A549 (cell line): ENCODE data around the gene MFSD8. TPM values are rescaled to one million over a fixed set of nuclear protein-coding genes. Genes with fewer than 3 reads are reported as not detected.

Experiments
- ATAC-seq, 2 experiments: fragments of 200-7000 bp in 1 of 2; fragments of >200 bp in 1 of 2; cut with Nextera tagmentation in 1 of 2; cut with Tn5 transposase in 1 of 2; 3 replicates each; pipeline versions ENCODE4 v1.8.0 to v1.9.1; 2018 to 2020; ENCODE audit warnings: mild to moderate bottlenecking in 1 of 2, moderate library complexity in 1 of 2
- CTCF ChIA-PET: fragments of 300-600 bp; sonication (Branson Sonifier 250); formaldehyde crosslinking; extraction: SDS; loops from one replicate; lab custom pipeline; 2021; ENCODE audit warnings: antibody characterized with exemption, inconsistent platforms; lab: Yijun Ruan, JAX
- POLR2A ChIA-PET: fragments of 350-600 bp; formaldehyde crosslinking; extraction: SDS; loops from one replicate; lab custom pipeline; 2021; ENCODE audit warnings: antibody characterized with exemption, inconsistent platforms; lab: Yijun Ruan, JAX
- DNase-seq, 2 experiments: peaks; one replicate each; pipeline versions ENCODE4 v3.0.0 to v3.0.0-alpha.2; 2011 to 2016; ENCODE audit warnings: low read depth in 1 of 2, low spot score in 1 of 2
- FAIRE-seq: peaks from 2 replicates; lab custom pipeline; 2011; peaks lifted over from hg19 to GRCh38; lab: Jason Lieb, UNC
- H3K27ac ChIP-seq, 2 experiments: fragments of >200 bp; sonication (Bioruptor Twin); formaldehyde crosslinking; 3 replicates each; pipeline ENCODE4 v1.5.1; 2016 to 2017
- H3K4me1 ChIP-seq: fragments of >200 bp; sonication (Bioruptor Twin); formaldehyde crosslinking; 3 replicates; pipeline ENCODE4 v1.6.1; 2016
- H3K4me2 ChIP-seq: fragments of >200 bp; sonication (Bioruptor Twin); formaldehyde crosslinking; 3 replicates; pipeline ENCODE4 v1.6.1; 2016
- H3K4me3 ChIP-seq: fragments of >200 bp; sonication (Bioruptor Twin); formaldehyde crosslinking; 3 replicates; pipeline ENCODE4 v1.5.1; 2016
- H3K9me3 ChIP-seq: fragments of >200 bp; sonication (Bioruptor Twin); formaldehyde crosslinking; 3 replicates; pipeline ENCODE4 v1.6.1; 2016
- ATOH8 ChIP-seq: fragments of 250-450 bp; sonication (Bioruptor Pico); IDR thresholded peaks from 2 replicates; pipeline ENCODE4 v1.5.0; 2020; ENCODE audit warnings: low read depth, mild to moderate bottlenecking, moderate library complexity
- BCL3 ChIP-seq: fragments of >200 bp; sonication (Bioruptor Twin); formaldehyde crosslinking; IDR thresholded peaks from 3 replicates; pipeline ENCODE4 v1.6.1; 2016
- CBX2 ChIP-seq: fragments of 200-600 bp; sonication (generic); IDR thresholded peaks from 2 replicates; pipeline ENCODE4 v1.6.1; 2016; ENCODE audit warnings: low read depth, mild to moderate bottlenecking, borderline replicate concordance
- CEBPB ChIP-seq, 2 experiments: fragments of >200 bp in 1 of 2; sonication (Bioruptor Twin) in 1 of 2; formaldehyde crosslinking in 1 of 2; IDR thresholded peaks; 2 replicates each; pipeline ENCODE4 v1.6.1; 2012 to 2016
- CHD2 ChIP-seq: fragments of 150-350 bp; IDR thresholded peaks from 2 replicates; pipeline ENCODE4 v1.6.1; 2014; ENCODE audit warnings: low read length; ENCODE audit not compliant: partially characterized antibody
- E2F6 ChIP-seq: IDR thresholded peaks from 2 replicates; pipeline ENCODE4 v1.6.1; 2012; ENCODE audit warnings: low read depth, borderline replicate concordance
- EP300 ChIP-seq, 2 experiments: fragments of >200 bp; sonication (Bioruptor Twin); formaldehyde crosslinking; IDR thresholded peaks; 2 replicates in 1 of 2; 3 replicates in 1 of 2; pipeline ENCODE4 v1.6.1; 2016 to 2017
- ESRRA ChIP-seq: fragments of 150-350 bp; IDR thresholded peaks from 2 replicates; pipeline ENCODE4 v1.6.1; 2014; ENCODE audit warnings: mild to moderate bottlenecking, low read length, borderline replicate concordance
- FOSL2 ChIP-seq, 2 experiments: fragments of 450-650 bp in 1 of 2; fragments of >200 bp in 1 of 2; sonication (Bioruptor Twin) in 1 of 2; formaldehyde crosslinking; IDR thresholded peaks; 2 replicates each; pipeline versions ENCODE4 v1.5.0 to v1.6.1; 2016 to 2020; ENCODE audit warnings: mild to moderate bottlenecking in 1 of 2, moderate library complexity in 1 of 2
- GATA3 ChIP-seq: IDR thresholded peaks from 2 replicates; pipeline ENCODE4 v1.6.1; 2012; ENCODE audit warnings: borderline replicate concordance
- HDAC2 ChIP-seq: fragments of 200-600 bp; sonication (generic); IDR thresholded peaks from 2 replicates; pipeline ENCODE4 v1.6.1; 2016
- HES2 ChIP-seq: fragments of >200 bp; sonication (Bioruptor Twin); formaldehyde crosslinking; IDR thresholded peaks from 2 replicates; pipeline ENCODE4 v1.6.1; 2016
- HOXA7 ChIP-seq: fragments of 250-450 bp; sonication (Bioruptor Pico); IDR thresholded peaks from 2 replicates; pipeline ENCODE4 v1.5.0; 2020; ENCODE audit warnings: mild to moderate bottlenecking, moderate library complexity
- JUNB ChIP-seq: fragments of >200 bp; sonication (Bioruptor Twin); formaldehyde crosslinking; IDR thresholded peaks from 2 replicates; pipeline ENCODE4 v1.6.1; 2016
- KDM1A ChIP-seq: fragments of 200-600 bp; sonication (generic); IDR thresholded peaks from 2 replicates; pipeline ENCODE4 v1.6.1; 2016; ENCODE audit warnings: low read depth, mild to moderate bottlenecking
- MAFK ChIP-seq: fragments of 450-650 bp; IDR thresholded peaks from 2 replicates; pipeline ENCODE4 v1.6.1; 2014; ENCODE audit not compliant: partially characterized antibody
- NFE2L2 ChIP-seq: fragments of 150-350 bp; conservative IDR thresholded peaks from 2 replicates; pipeline ENCODE4 v1.6.1; 2014; ENCODE audit warnings: low read length
- NR3C1 ChIP-seq: fragments of >200 bp; sonication (Bioruptor Twin); formaldehyde crosslinking; IDR thresholded peaks from 3 replicates; pipeline ENCODE4 v1.6.1; 2017
- POLR2A ChIP-seq: IDR thresholded peaks from 2 replicates; pipeline ENCODE4 v1.6.1; 2012; ENCODE audit warnings: mild to moderate bottlenecking, low read length
- POLR2AphosphoS2 ChIP-seq: conservative IDR thresholded peaks from 2 replicates; pipeline ENCODE4 v1.6.1; 2012; ENCODE audit warnings: low read length, improper control_type of control experiment, inconsistent platforms
- RAD21 ChIP-seq, 2 experiments: fragments of >200 bp in 1 of 2; sonication (Bioruptor Twin) in 1 of 2; formaldehyde crosslinking in 1 of 2; IDR thresholded peaks in 1 of 2; conservative IDR thresholded peaks in 1 of 2; 2 replicates in 1 of 2; 3 replicates in 1 of 2; pipeline ENCODE4 v1.6.1; 2012 to 2018; ENCODE audit warnings: inconsistent platforms in 1 of 2
- RARB ChIP-seq: fragments of 250-450 bp; sonication (Bioruptor Pico); IDR thresholded peaks from 2 replicates; pipeline ENCODE4 v1.8.0; 2021; ENCODE audit warnings: mild to moderate bottlenecking, moderate library complexity
- RCOR1 ChIP-seq: fragments of 150-350 bp; IDR thresholded peaks from 2 replicates; pipeline ENCODE4 v1.6.1; 2014; ENCODE audit warnings: antibody characterized with exemption, low read length, low read depth
- TP53 ChIP-seq: fragments of 250-450 bp; sonication (Bioruptor Pico); IDR thresholded peaks from 2 replicates; pipeline ENCODE4 v1.5.0; 2021; ENCODE audit warnings: mild to moderate bottlenecking, moderate library complexity
- USF2 ChIP-seq: fragments of 450-650 bp; IDR thresholded peaks from 2 replicates; pipeline ENCODE4 v1.6.1; 2014; ENCODE audit warnings: antibody characterized with exemption
- ZC3H11A ChIP-seq: fragments of 450-650 bp; IDR thresholded peaks from 2 replicates; pipeline ENCODE4 v1.6.1; 2014; ENCODE audit warnings: antibody characterized with exemption, mild to moderate bottlenecking
- ZNF302 ChIP-seq: fragments of 250-450 bp; sonication (Bioruptor Pico); IDR thresholded peaks from 2 replicates; pipeline ENCODE4 v1.9.0; 2021; ENCODE audit warnings: inconsistent platforms, mild to moderate bottlenecking, moderate library complexity
- ZSCAN20 ChIP-seq: fragments of 250-450 bp; sonication (Bioruptor Pico); IDR thresholded peaks from 2 replicates; pipeline ENCODE4 v1.8.0; 2022; ENCODE audit warnings: mild to moderate bottlenecking, moderate library complexity
- WGBS: methylation state at CpG from one replicate; pipeline ENCODE4 v1.1.6; 2017; ENCODE audit errors: missing lambda C conversion rate; 5-methylcytosine and 5-hydroxymethylcytosine counted together
- polyA plus RNA-seq, 4 experiments: library from polyadenylated mRNA; depleted of rRNA in 3 of 4; stranded (reverse); fragments of >200 nt; fragmentation: RNase III in 1 of 4; extraction: RNeasy Plus Mini Kit Qiagen cat#74134 plus additional on column Dnase treatment in 1 of 4; gene quantifications; 2 replicates in 3 of 4; 3 replicates in 1 of 4; pipeline ENCODE4 v1.2.3, GENCODE V29; 2011 to 2017

Gene MFSD8
- polyA plus RNA-seq, 2 of the 4 experiments (the other 2 are of a cell fraction), result 10.1 to 22.3 TPM

GRCh38 chr4:127888559-127888958 is 76.4 kb downstream of the MFSD8 start:
- H3K27ac ChIP-seq, result no peak overlapping the region
- H3K9me3 ChIP-seq, result no peaks in the 10 kb centered on the region
- FAIRE-seq (no peak), DNase-seq (no peak), ATAC-seq (no peak)
- H3K4me1 ChIP-seq, result no peaks in the 10 kb centered on the region
- no peak for TF ChIP-seq ATOH8 (CRISPR knock-in tag)
- TF ChIP-seq HES2, result no peak
- no peak for TF ChIP-seq E2F6
- TF ChIP-seq ZSCAN20 (CRISPR knock-in tag), result no peak
- no peak for TF ChIP-seq HOXA7
- no peak for TF ChIP-seq ZNF302 (CRISPR knock-in tag)
- TF ChIP-seq RARB (CRISPR knock-in tag), result no peak
- TF ChIP-seq BCL3, result no peak
- no peak for TF ChIP-seq CEBPB (IDR thresholded peaks at IDR 0.05)
- TF ChIP-seq NFE2L2, result no peak
- no peak for TF ChIP-seq RCOR1
- ChIA-PET CTCF (interaction anchor here (0.6 kb wide), 1 partner anchor 78 kb away, joined by 3 read pairs; no protein-coding TSS in a partner anchor), POLR2A (interaction anchor here (0.7 to 1.2 kb wide), 2 partner anchors 9 to 172 kb away, joined by 3 to 5 read pairs; partner anchors contain the start of gene LARP1B)
- no peak overlapping the region for H3K4me2 ChIP-seq
- WGBS, result 87% methylated on average over 1 of the region's 1 CpG
- H3K4me3 ChIP-seq, result no peak overlapping the region

GRCh38 chr4:127881563-127881864 is 83.5 kb downstream of the MFSD8 start:
- ATAC-seq, result peak in 1 of 2 experiments; percentile 92; a peak in 2 of 6 replicates
- WGBS, result 2% methylated on average over 7 of the region's 7 CpGs
- POLR2A ChIA-PET, result interaction anchor here (0.8 to 2.0 kb wide), 4 partner anchors 10 to 179 kb away, joined by 3 to 21 read pairs (median 8); partner anchors contain the start of genes ABHD18, HSPA4L, LARP1B and MFSD8
- peaks cover 9% of the 10 kb centered on the region for H3K4me1 ChIP-seq
- CTCF ChIA-PET, result interaction anchor here (0.7 to 2.3 kb wide), 4 partner anchors 9 to 176 kb away, joined by 3 to 6 read pairs (median 4); partner anchors contain the start of genes ABHD18 and MFSD8
- peak; percentile 23; the same call in 1 of the 2 replicates for TF ChIP-seq POLR2A
- TF ChIP-seq RAD21 (conservative IDR thresholded peaks at IDR 0.05 in 1 of 2, IDR thresholded peaks at IDR 0.05 in 1 of 2), result peak in 1 of 2 experiments; percentile 40; a peak in 2 of 5 replicates
- no peak for TF ChIP-seq EP300 (IDR thresholded peaks at IDR 0.05)
- TF ChIP-seq, all 56 proteins: peak for 2
- FAIRE-seq (no peak), DNase-seq (no peak)
- Histone ChIP-seq H3K4me2 (peak overlapping the region; percentile 90), H3K27ac (peak overlapping the region; percentile 91 to 95), H3K9me3 (no peaks in the 10 kb centered on the region), H3K4me3 (peak overlapping the region; percentile 80)

GRCh38 chr4:127880763-127881562 is 84.0 kb downstream of the MFSD8 start, which contains the start of gene PLK4:
TSS of gene PLK4 (plus strand) at chr4:127880893. CDS start at chr4:127881135, 242 bp downstream.
- ChIA-PET CTCF (interaction anchor here (0.7 to 2.3 kb wide), 3 partner anchors 10 to 176 kb away, joined by 3 to 6 read pairs (median 4); partner anchors contain the start of genes ABHD18 and MFSD8), POLR2A (interaction anchor here (0.8 to 2.0 kb wide), 4 partner anchors 11 to 180 kb away, joined by 3 to 21 read pairs (median 8); partner anchors contain the start of genes ABHD18, HSPA4L, LARP1B and MFSD8)
- FAIRE-seq (no peak), ATAC-seq (peak; percentile 91 to 93), DNase-seq (peak; percentile 81 to 95)
- Histone ChIP-seq H3K4me1 (peaks cover 10% of the 10 kb centered on the region), H3K4me2 (peak within 1 kb of the TSS; percentile 90), H3K9me3 (no peaks in the 10 kb centered on the region), H3K4me3 (peak within 1 kb of the TSS; percentile 80), H3K27ac (peak within 1 kb of the TSS; percentile 91 to 95)
- 1% methylated on average over 17 of the region's 70 CpGs for WGBS
- TF ChIP-seq POLR2AphosphoS2 (no peak), CHD2 (peak; percentile 24), E2F6 (0 out of 2 replicates have a peak, but pooled peaks have one; percentile 10), FOSL2 (IDR thresholded peaks at IDR 0.05) (no peak), FOSL2 (CRISPR knock-in tag; IDR thresholded peaks at IDR 0.05) (no peak), JUNB (no peak), ZC3H11A (no peak), NFE2L2 (no peak), KDM1A (no peak), GATA3 (no peak), NR3C1 (no peak), USF2 (no peak), HOXA7 (no peak), TP53 (CRISPR knock-in tag) (no peak), ESRRA (no peak), MAFK (no peak), RCOR1 (no peak), ZSCAN20 (CRISPR knock-in tag) (no peak), CBX2 (no peak), HDAC2 (peak; percentile 82; the same call in 1 of the 2 replicates), RAD21 (conservative IDR thresholded peaks at IDR 0.05 in 1 of 2, IDR thresholded peaks at IDR 0.05 in 1 of 2) (peak in 1 of 2 experiments; percentile 17; a peak in 1 of 5 replicates)
